Central memory CD8-positive, alpha-beta T cell (primary cell): ENCODE results near the gene FAR2.
"Not testable (repeated sequence)": the region's sequence is repeated elsewhere in the genome, so short reads cannot be mapped to it uniquely, and the experiment has no call there.

ENCODE experiments used
- ATAC-seq: fragments of 150-1000 bp; cut with Tn5 transposase; replicated peaks from 2 replicates; pipeline ENCODE4 v1.10.0; 2022; ENCODE audit warnings: mild to moderate bottlenecking, moderate FRiP score, moderate number of reproducible peaks; ENCODE audit not compliant: poor library complexity, severe bottlenecking; ENCODE audit errors: extremely low read depth
- DNase-seq, 2 donors: peaks; one replicate each; pipeline ENCODE4 v3.0.0; 2021; ENCODE audit warnings: low spot score in 2 of 2
- H3K27ac Mint-ChIP-seq: one replicate; pipeline ENCODE4 v1.8.0; 2022; ENCODE audit warnings: low read depth, mild to moderate bottlenecking, moderate library complexity, mixed read lengths
- H3K27me3 Mint-ChIP-seq: one replicate; pipeline ENCODE4 v1.8.0; 2022; ENCODE audit warnings: mixed read lengths
- H3K36me3 Mint-ChIP-seq: one replicate; pipeline ENCODE4 v1.8.0; 2022; ENCODE audit warnings: mild to moderate bottlenecking, moderate library complexity, mixed read lengths; ENCODE audit not compliant: insufficient read depth
- H3K4me1 Mint-ChIP-seq: one replicate; pipeline ENCODE4 v1.8.0; 2022; ENCODE audit warnings: mixed read lengths
- H3K4me3 Mint-ChIP-seq: one replicate; pipeline ENCODE4 v1.8.0; 2022; ENCODE audit warnings: mild to moderate bottlenecking, moderate library complexity, mixed read lengths
- H3K9me3 Mint-ChIP-seq: one replicate; pipeline ENCODE4 v1.8.0; 2022; ENCODE audit warnings: mixed read lengths

Gene FAR2

GRCh38 chr12:29283969-29284700, 135.1 kb downstream of the FAR2 start:
- no peak for ATAC-seq
- Mint-ChIP-seq H3K36me3 (no peaks in the 10 kb centered on the region), H3K27ac (no peak overlapping the region), H3K4me1 (no peaks in the 10 kb centered on the region), H3K27me3 (no peaks in the 10 kb centered on the region), H3K9me3 (no peaks in the 10 kb centered on the region), H3K4me3 (no peak overlapping the region)
- DNase-seq, result no peak

GRCh38 chr12:29286081-29286790, 137.2 kb downstream of the FAR2 start:
- H3K4me1 Mint-ChIP-seq, result no peaks in the 10 kb centered on the region
- DNase-seq, result no peak

GRCh38 chr12:29287622-29288021, 138.5 kb downstream of the FAR2 start:
- H3K4me3 Mint-ChIP-seq, result no peak overlapping the region
- no peak for DNase-seq
- H3K36me3 Mint-ChIP-seq, result peaks cover 2% of the 10 kb centered on the region

More at GRCh38 chr12:29286081-29286790, 137.2 kb downstream of the FAR2 start:
- Mint-ChIP-seq H3K27ac (no peak overlapping the region), H3K36me3 (peaks cover 2% of the 10 kb centered on the region), H3K4me3 (no peak overlapping the region), H3K27me3 (no peaks in the 10 kb centered on the region), H3K9me3 (no peaks in the 10 kb centered on the region)
- no peak for ATAC-seq

GRCh38 chr12:29288031-29288430, 139.0 kb downstream of the FAR2 start:
- H3K27ac Mint-ChIP-seq, result no peak overlapping the region
- H3K9me3 Mint-ChIP-seq, result no peaks in the 10 kb centered on the region
- H3K36me3 Mint-ChIP-seq, result peaks cover 2% of the 10 kb centered on the region
- ATAC-seq, result no peak
- H3K27me3 Mint-ChIP-seq, result no peaks in the 10 kb centered on the region
- H3K4me3 Mint-ChIP-seq, result no peak overlapping the region
- no peaks in the 10 kb centered on the region for H3K4me1 Mint-ChIP-seq
- no peak for DNase-seq

More at GRCh38 chr12:29287622-29288021, 138.5 kb downstream of the FAR2 start:
- Mint-ChIP-seq H3K27ac (no peak overlapping the region), H3K27me3 (no peaks in the 10 kb centered on the region), H3K9me3 (no peaks in the 10 kb centered on the region), H3K4me1 (no peaks in the 10 kb centered on the region)
- ATAC-seq, result no peak

GRCh38 chr12:29290475-29290874, 141.4 kb downstream of the FAR2 start:
- H3K9me3 Mint-ChIP-seq, ATAC-seq, H3K4me3 Mint-ChIP-seq: not testable (repeated sequence)

GRCh38 chr12:29291226-29291625, 142.1 kb downstream of the FAR2 start:
- Mint-ChIP-seq H3K4me1 (no peaks in the 10 kb centered on the region), H3K27me3 (no peaks in the 10 kb centered on the region), H3K9me3 (no peaks in the 10 kb centered on the region), H3K4me3 (no peak overlapping the region), H3K36me3 (peaks cover 2% of the 10 kb centered on the region), H3K27ac (no peak overlapping the region)
- ATAC-seq, result no peak
- DNase-seq, result no peak

More at GRCh38 chr12:29290475-29290874, 141.4 kb downstream of the FAR2 start:
- DNase-seq, H3K4me1 Mint-ChIP-seq, H3K27ac Mint-ChIP-seq, H3K27me3 Mint-ChIP-seq, H3K36me3 Mint-ChIP-seq: not testable (repeated sequence)

GRCh38 chr12:29299633-29300032, 150.6 kb downstream of the FAR2 start:
- Mint-ChIP-seq H3K27me3 (no peaks in the 10 kb centered on the region), H3K4me3 (no peak overlapping the region), H3K4me1 (no peaks in the 10 kb centered on the region), H3K27ac (no peak overlapping the region), H3K9me3 (no peaks in the 10 kb centered on the region), H3K36me3 (peaks cover 1% of the 10 kb centered on the region)
- ATAC-seq, result no peak
- DNase-seq, result no peak

- Mint-ChIP-seq H3K36me3 (peaks cover 1% of the 10 kb centered on the region), H3K27ac (no peak overlapping the region), H3K9me3 (no peaks in the 10 kb centered on the region), H3K4me1 (no peaks in the 10 kb centered on the region), H3K4me3 (no peak overlapping the region), H3K27me3 (no peaks in the 10 kb centered on the region)
- DNase-seq (no peak), ATAC-seq (no peak)
Measured at GRCh38 chr12:29301114-29301513, 152.0 kb downstream of the FAR2 start.

- ATAC-seq, result no peak
- Mint-ChIP-seq H3K4me1 (no peaks in the 10 kb centered on the region), H3K27me3 (no peaks in the 10 kb centered on the region), H3K27ac (no peak overlapping the region), H3K4me3 (no peak overlapping the region), H3K36me3 (peaks cover 6% of the 10 kb centered on the region), H3K9me3 (no peaks in the 10 kb centered on the region)
- DNase-seq, result no peak
Measured at GRCh38 chr12:29304388-29304787, 155.3 kb downstream of the FAR2 start.

- no peaks in the 10 kb centered on the region for H3K27me3 Mint-ChIP-seq
- no peaks in the 10 kb centered on the region for H3K4me1 Mint-ChIP-seq
- no peaks in the 10 kb centered on the region for H3K9me3 Mint-ChIP-seq
- DNase-seq (no peak), ATAC-seq (no peak)
- no peak overlapping the region for H3K27ac Mint-ChIP-seq
- peaks cover 5% of the 10 kb centered on the region for H3K36me3 Mint-ChIP-seq
- no peak overlapping the region for H3K4me3 Mint-ChIP-seq
Measured at GRCh38 chr12:29306266-29306665, 157.2 kb downstream of the FAR2 start.

GRCh38 chr12:29306682-29307081, 157.6 kb downstream of the FAR2 start:
- H3K27me3 Mint-ChIP-seq, result no peaks in the 10 kb centered on the region
- DNase-seq (no peak), ATAC-seq (no peak)
- no peaks in the 10 kb centered on the region for H3K9me3 Mint-ChIP-seq
- H3K4me1 Mint-ChIP-seq, result no peaks in the 10 kb centered on the region
- peaks cover 5% of the 10 kb centered on the region for H3K36me3 Mint-ChIP-seq
- H3K27ac Mint-ChIP-seq, result no peak overlapping the region
- H3K4me3 Mint-ChIP-seq, result no peak overlapping the region

GRCh38 chr12:29309320-29309902, 160.3 kb downstream of the FAR2 start:
- ATAC-seq (no peak), DNase-seq (no peak)
- Mint-ChIP-seq H3K4me1 (no peaks in the 10 kb centered on the region), H3K36me3 (peaks cover 5% of the 10 kb centered on the region), H3K4me3 (no peak overlapping the region), H3K27ac (no peak overlapping the region), H3K9me3 (no peaks in the 10 kb centered on the region), H3K27me3 (no peaks in the 10 kb centered on the region)

GRCh38 chr12:29310899-29311298, 161.8 kb downstream of the FAR2 start:
- no peak for DNase-seq
- ATAC-seq, result no peak

More at GRCh38 chr12:29310899-29311298, 161.8 kb downstream of the FAR2 start:
- no peaks in the 10 kb centered on the region for H3K9me3 Mint-ChIP-seq
- no peaks in the 10 kb centered on the region for H3K27me3 Mint-ChIP-seq
- H3K36me3 Mint-ChIP-seq, result peaks cover 6% of the 10 kb centered on the region
- H3K4me1 Mint-ChIP-seq, result no peaks in the 10 kb centered on the region
- no peak overlapping the region for H3K4me3 Mint-ChIP-seq
- H3K27ac Mint-ChIP-seq, result no peak overlapping the region
